ENCODE data around the gene CCDC192. TPM values are rescaled to one million over a fixed set of nuclear protein-coding genes. Genes with fewer than 3 reads are reported as not detected.
A peak's percentile ranks its signal among the peaks of the same experiment; 100 is the strongest.
"Not testable (repeated sequence)": the region's sequence is repeated elsewhere in the genome, so short reads cannot be mapped to it uniquely, and the experiment has no call there.

CCDC192 gene
- total RNA-seq, 4 donors from 2014 or later, result 0.70 to 3.1 (median 2.0) TPM; not detected in 1

GRCh38 chr5:127840198-127840524, 137.0 kb downstream of the CCDC192 start:
- no peaks in the 10 kb centered on the region for H3K36me3 ChIP-seq
- WGBS, result 55% methylated on average over 1 of the region's 1 CpG
- H3K4me3 ChIP-seq, result no peak overlapping the region
- DNase-seq (ENCODE audit: low spot score in 2 of 2), result no peak
- no peaks in the 10 kb centered on the region for H3K9me3 ChIP-seq
- TF ChIP-seq POLR2A (IDR thresholded peaks at IDR 0.05), result no peak
- no peak for TF ChIP-seq POLR2AphosphoS5 (IDR thresholded peaks at IDR 0.05)
- no peak for TF ChIP-seq CTCF (IDR thresholded peaks at IDR 0.05)
- no peak for TF ChIP-seq EP300 (IDR thresholded peaks at IDR 0.05)
- no peaks in the 10 kb centered on the region for H3K4me1 ChIP-seq
- no peak overlapping the region for H3K27ac ChIP-seq
- no peaks in the 10 kb centered on the region for H3K27me3 ChIP-seq

- no peak overlapping the region for H3K4me3 ChIP-seq
- H3K4me1 ChIP-seq, result no peaks in the 10 kb centered on the region
- H3K9me3 ChIP-seq, result no peaks in the 10 kb centered on the region
- TF ChIP-seq POLR2AphosphoS5 (IDR thresholded peaks at IDR 0.05), result no peak
- H3K36me3 ChIP-seq, result no peaks in the 10 kb centered on the region
- no peak for DNase-seq (ENCODE audit: low spot score in 2 of 2)
- H3K27ac ChIP-seq, result no peak overlapping the region
- H3K27me3 ChIP-seq, result no peaks in the 10 kb centered on the region
Measured at GRCh38 chr5:127840809-127841208, 137.6 kb downstream of the CCDC192 start.

DNA sequence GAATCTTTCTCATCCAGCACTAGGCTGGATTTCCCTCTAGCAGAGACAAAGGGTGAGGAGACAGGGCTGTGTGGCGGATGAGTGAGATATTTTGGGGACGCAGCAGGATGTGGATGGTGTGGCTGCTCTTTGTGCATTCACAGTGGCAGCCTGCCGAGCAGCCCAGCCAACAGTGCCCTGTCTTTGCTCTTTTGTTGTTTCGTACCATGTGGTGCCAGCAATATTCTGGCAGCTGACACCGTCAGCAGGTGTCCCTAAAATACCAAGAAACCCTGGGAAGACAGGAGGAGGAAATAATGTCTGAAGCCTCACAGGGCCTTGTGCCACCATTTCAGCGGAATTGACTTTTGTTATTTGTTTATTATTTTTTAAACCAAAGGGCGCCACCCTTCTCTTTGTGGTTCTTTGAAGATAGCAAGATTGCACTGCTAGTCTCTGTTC, 141.4 kb downstream of the CCDC192 start:
- no peaks in the 10 kb centered on the region for H3K4me1 ChIP-seq
- peak in 1 of 2 donors; percentile 80 for DNase-seq (ENCODE audit: low spot score in 2 of 2)
- TF ChIP-seq POLR2AphosphoS5 (IDR thresholded peaks at IDR 0.05) (no peak), CTCF (IDR thresholded peaks at IDR 0.05) (no peak), POLR2A (IDR thresholded peaks at IDR 0.05) (no peak), EP300 (IDR thresholded peaks at IDR 0.05) (no peak)
- no peak overlapping the region for H3K4me3 ChIP-seq
- H3K9me3 ChIP-seq, result no peaks in the 10 kb centered on the region
- no peaks in the 10 kb centered on the region for H3K36me3 ChIP-seq
- WGBS, result 68% methylated on average over 7 of the region's 7 CpGs
- no peak overlapping the region for H3K27ac ChIP-seq
- no peaks in the 10 kb centered on the region for H3K27me3 ChIP-seq

DNA sequence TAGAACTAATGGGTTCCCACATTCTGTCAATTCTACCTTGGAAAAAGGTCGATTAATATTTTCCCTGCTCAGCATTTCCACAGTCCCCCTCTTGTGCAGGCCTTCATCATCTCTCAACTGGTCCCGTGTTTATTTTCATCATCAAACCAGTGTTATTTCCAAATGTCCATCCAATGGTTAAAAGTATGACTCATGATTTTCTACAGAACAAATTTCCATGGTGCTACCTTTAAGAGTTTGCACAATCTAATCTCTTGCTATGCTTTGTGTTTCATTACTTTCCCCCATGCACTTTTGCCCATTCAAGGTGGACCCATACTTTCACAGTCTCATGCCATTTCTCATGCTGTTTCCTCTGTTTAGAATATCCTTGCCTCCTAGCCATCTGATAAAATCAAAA, 143.7 kb downstream of the CCDC192 start:
- no peak for DNase-seq (ENCODE audit: low spot score in 2 of 2)
- TF ChIP-seq EP300 (IDR thresholded peaks at IDR 0.05) (no peak), POLR2A (IDR thresholded peaks at IDR 0.05) (no peak), CTCF (IDR thresholded peaks at IDR 0.05) (no peak), POLR2AphosphoS5 (IDR thresholded peaks at IDR 0.05) (no peak)
- Histone ChIP-seq H3K36me3 (no peaks in the 10 kb centered on the region), H3K27me3 (no peaks in the 10 kb centered on the region), H3K9me3 (no peaks in the 10 kb centered on the region), H3K4me3 (no peak overlapping the region), H3K4me1 (no peaks in the 10 kb centered on the region), H3K27ac (no peak overlapping the region)
- 97% methylated on average over 2 of the region's 2 CpGs for WGBS

GRCh38 chr5:127847641-127848040, 144.4 kb downstream of the CCDC192 start:
- not testable (repeated sequence) for H3K27ac ChIP-seq

GRCh38 chr5:127848098-127848497, 144.9 kb downstream of the CCDC192 start:
- no peaks in the 10 kb centered on the region for H3K9me3 ChIP-seq
- no peak overlapping the region for H3K27ac ChIP-seq
- no peak for TF ChIP-seq POLR2AphosphoS5 (IDR thresholded peaks at IDR 0.05)
- no peak for TF ChIP-seq EP300 (IDR thresholded peaks at IDR 0.05)
- TF ChIP-seq CTCF (IDR thresholded peaks at IDR 0.05), result no peak
- TF ChIP-seq POLR2A (IDR thresholded peaks at IDR 0.05), result no peak
- 72% methylated on average over 1 of the region's 1 CpG for WGBS
- no peak for DNase-seq (ENCODE audit: low spot score in 2 of 2)
- no peaks in the 10 kb centered on the region for H3K27me3 ChIP-seq
- no peak overlapping the region for H3K4me3 ChIP-seq
- H3K4me1 ChIP-seq, result no peaks in the 10 kb centered on the region
- no peaks in the 10 kb centered on the region for H3K36me3 ChIP-seq

More at GRCh38 chr5:127847641-127848040, 144.4 kb downstream of the CCDC192 start:
- WGBS, result 94% methylated on average over 5 of the region's 5 CpGs
- H3K27me3 ChIP-seq; H3K4me3 ChIP-seq; H3K4me1 ChIP-seq; DNase-seq (ENCODE audit: low spot score in 2 of 2); H3K9me3 ChIP-seq; H3K36me3 ChIP-seq: not testable (repeated sequence)

Data from suprapubic skin (tissue), 4 donors.